Liver (tissue), 9 donors: ENCODE data around the gene CDH23. TPM values are rescaled to one million over a fixed set of nuclear protein-coding genes. Genes with fewer than 3 reads are reported as not detected.

Experiments used
- DNase-seq: peaks from one replicate; pipeline ENCODE4 v3.0.0-alpha.2; 2017; ENCODE audit warnings: low spot score
- H3K27ac ChIP-seq, 2 donors: one replicate each; pipeline ENCODE4 v1.7.0; 2013; ENCODE audit warnings: inconsistent platforms in 2 of 2, low read length in 2 of 2, control low read depth in 1 of 2, low read depth in 1 of 2, mild to moderate bottlenecking in 1 of 2
- H3K27me3 ChIP-seq, 4 donors: one replicate each; pipeline versions ENCODE4 v1.6.1 to v1.7.0; 2013; ENCODE audit warnings: low read length in 3 of 4, inconsistent platforms in 1 of 4, mild to moderate bottlenecking in 1 of 4, moderate library complexity in 1 of 4; ENCODE audit not compliant: control insufficient read depth in 4 of 4, insufficient read depth in 4 of 4
- H3K36me3 ChIP-seq, 4 donors: one replicate each; pipeline versions ENCODE4 v1.6.1 to v1.7.0; 2013; ENCODE audit warnings: low read length in 3 of 4, mild to moderate bottlenecking in 3 of 4, low read depth in 1 of 4, moderate library complexity in 1 of 4; ENCODE audit not compliant: control insufficient read depth in 4 of 4, insufficient read depth in 3 of 4
- H3K4me1 ChIP-seq, 4 donors: one replicate each; pipeline versions ENCODE4 v1.6.1 to v1.7.0; 2013; ENCODE audit warnings: low read length in 3 of 4, mild to moderate bottlenecking in 3 of 4, moderate library complexity in 1 of 4; ENCODE audit not compliant: control insufficient read depth in 4 of 4, insufficient read depth in 4 of 4
- H3K4me3 ChIP-seq, 3 donors: one replicate each; pipeline versions ENCODE4 v1.6.1 to v1.7.0; 2013; ENCODE audit warnings: low read length in 3 of 3, control low read depth in 1 of 3, low read depth in 1 of 3, mild to moderate bottlenecking in 1 of 3
- H3K9ac ChIP-seq, 2 donors: one replicate each; pipeline ENCODE4 v1.7.0; 2013; ENCODE audit warnings: low read length in 2 of 2, mild to moderate bottlenecking in 2 of 2, moderate library complexity in 2 of 2, control low read depth in 1 of 2, low read depth in 1 of 2
- H3K9me3 ChIP-seq, 4 donors: one replicate each; pipeline versions ENCODE4 v1.6.1 to v1.7.0; 2013; ENCODE audit warnings: low read length in 3 of 4; ENCODE audit not compliant: control insufficient read depth in 4 of 4
- FOXA2 ChIP-seq: IDR thresholded peaks from 2 replicates; pipeline ENCODE4 v1.6.1; 2016; ENCODE audit warnings: antibody characterized with exemption
- GABPA ChIP-seq, 2 donors: IDR thresholded peaks in 1 of 2; conservative IDR thresholded peaks in 1 of 2; 2 replicates each; pipeline ENCODE4 v1.6.1; 2016; ENCODE audit warnings: antibody characterized with exemption in 2 of 2, mild to moderate bottlenecking in 1 of 2, moderate library complexity in 1 of 2
- HNF4A ChIP-seq, 2 donors: conservative IDR thresholded peaks; 2 replicates each; pipeline ENCODE4 v1.6.1; 2016; ENCODE audit warnings: antibody characterized with exemption in 2 of 2, mild to moderate bottlenecking in 2 of 2
- HNF4G ChIP-seq: IDR thresholded peaks from 2 replicates; pipeline ENCODE4 v1.6.1; 2016; ENCODE audit warnings: antibody characterized with exemption
- JUND ChIP-seq, 2 donors: IDR thresholded peaks; 2 replicates each; pipeline ENCODE4 v1.6.1; 2016; ENCODE audit warnings: antibody characterized with exemption in 2 of 2
- MAX ChIP-seq: IDR thresholded peaks from 2 replicates; pipeline ENCODE4 v1.6.1; 2016; ENCODE audit warnings: antibody characterized with exemption
- NR2F2 ChIP-seq: IDR thresholded peaks from 2 replicates; pipeline ENCODE4 v1.6.1; 2016; ENCODE audit warnings: antibody characterized with exemption
- REST ChIP-seq: IDR thresholded peaks from 2 replicates; pipeline ENCODE4 v1.6.1; 2016; ENCODE audit warnings: antibody characterized with exemption, mild to moderate bottlenecking
- TAF1 ChIP-seq: conservative IDR thresholded peaks from 2 replicates; pipeline ENCODE4 v1.6.1; 2016; ENCODE audit warnings: antibody characterized with exemption, mild to moderate bottlenecking
- ZBTB33 ChIP-seq: IDR thresholded peaks from 2 replicates; pipeline ENCODE4 v1.6.1; 2016; ENCODE audit warnings: antibody characterized with exemption
- WGBS: extraction: QIAGEN DNeasy Blood & Tissue Kit; methylation state at CpG from one replicate; pipeline ENCODE4 v1.1.7; 2013; 5-methylcytosine and 5-hydroxymethylcytosine counted together
- polyA plus RNA-seq, 2 donors: library from polyadenylated mRNA; stranded (reverse) in 1 of 2; unstranded in 1 of 2; fragments of 200-250 nt in 1 of 2; fragments of >200 nt in 1 of 2; fragmentation: Nextera tagmentation in 1 of 2; extraction: Ambion mirVana in 1 of 2; gene quantifications; one replicate each; pipeline versions ENCODE4 v1.2.1 to v1.2.3, GENCODE V29; 2013 to 2015
- total RNA-seq, 2 donors: library from RNA; depleted of rRNA; stranded (reverse); fragments of >200 nt; gene quantifications; one replicate each; pipeline ENCODE4 v1.2.3, GENCODE V29; 2014
- TF ChIP-seq, protein P1 (sequence below): fragments of 150-350 bp; IDR thresholded peaks from 2 replicates; pipeline ENCODE4 v1.5.1; 2017; ENCODE audit warnings: improper control_type of control experiment, low read depth, low read length; ENCODE audit not compliant: missing input control
- TF ChIP-seq, protein P2 (sequence below): IDR thresholded peaks from 2 replicates; pipeline ENCODE4 v1.6.1; 2016; ENCODE audit warnings: antibody characterized with exemption
- donor health status: healthy.
- donor health status: healthy.
- donor health status: healthy.
- donor health status: healthy.
- donor health status: healthy.

CDH23 gene
- total and polyA plus RNA-seq, 4 donors, result 1.5 to 4.7 (median 3.4) TPM

GRCh38 chr10:71848325-71849275 is 451.9 kb downstream of the CDH23 start:
- H3K9me3 ChIP-seq, result no peaks in the 10 kb centered on the region
- no peaks in the 10 kb centered on the region for H3K36me3 ChIP-seq
- WGBS, result 77% methylated on average over 11 of the region's 11 CpGs
- TF ChIP-seq REST, result no peak
- no peak for TF ChIP-seq GABPA (IDR thresholded peaks at IDR 0.05 in 1 of 2, conservative IDR thresholded peaks at IDR 0.05 in 1 of 2)
- peak in 1 of 2 donors; percentile 13 for TF ChIP-seq HNF4A (conservative IDR thresholded peaks at IDR 0.05)
- peak overlapping the region; percentile 4 to 18 for H3K27ac ChIP-seq
- no peaks in the 10 kb centered on the region for H3K27me3 ChIP-seq
- H3K4me1 ChIP-seq, result peaks cover 20 to 39% (median 25%) of the 10 kb centered on the region in 4 donors
- DNase-seq, result no peak
- H3K9ac ChIP-seq, result no peak overlapping the region
- H3K4me3 ChIP-seq, result no peak overlapping the region

- 78% methylated on average over 17 of the region's 17 CpGs for WGBS
- Histone ChIP-seq H3K9ac (peak overlapping the region; percentile 60 to 75), H3K36me3 (no peaks in the 10 kb centered on the region), H3K4me1 (peaks cover 18 to 39% (median 25%) of the 10 kb centered on the region in 4 donors), H3K9me3 (no peaks in the 10 kb centered on the region), H3K4me3 (peak overlapping the region; percentile 5 to 41 (median 7)), H3K27ac (peak overlapping the region in 1 of 2 donors; percentile 99), H3K27me3 (no peaks in the 10 kb centered on the region)
- TF ChIP-seq, protein P1, sequence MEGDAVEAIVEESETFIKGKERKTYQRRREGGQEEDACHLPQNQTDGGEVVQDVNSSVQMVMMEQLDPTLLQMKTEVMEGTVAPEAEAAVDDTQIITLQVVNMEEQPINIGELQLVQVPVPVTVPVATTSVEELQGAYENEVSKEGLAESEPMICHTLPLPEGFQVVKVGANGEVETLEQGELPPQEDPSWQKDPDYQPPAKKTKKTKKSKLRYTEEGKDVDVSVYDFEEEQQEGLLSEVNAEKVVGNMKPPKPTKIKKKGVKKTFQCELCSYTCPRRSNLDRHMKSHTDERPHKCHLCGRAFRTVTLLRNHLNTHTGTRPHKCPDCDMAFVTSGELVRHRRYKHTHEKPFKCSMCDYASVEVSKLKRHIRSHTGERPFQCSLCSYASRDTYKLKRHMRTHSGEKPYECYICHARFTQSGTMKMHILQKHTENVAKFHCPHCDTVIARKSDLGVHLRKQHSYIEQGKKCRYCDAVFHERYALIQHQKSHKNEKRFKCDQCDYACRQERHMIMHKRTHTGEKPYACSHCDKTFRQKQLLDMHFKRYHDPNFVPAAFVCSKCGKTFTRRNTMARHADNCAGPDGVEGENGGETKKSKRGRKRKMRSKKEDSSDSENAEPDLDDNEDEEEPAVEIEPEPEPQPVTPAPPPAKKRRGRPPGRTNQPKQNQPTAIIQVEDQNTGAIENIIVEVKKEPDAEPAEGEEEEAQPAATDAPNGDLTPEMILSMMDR, result no peak
- no peak for TF ChIP-seq FOXA2
- TF ChIP-seq ZBTB33, result no peak
- no peak for TF ChIP-seq JUND (IDR thresholded peaks at IDR 0.05)
- TF ChIP-seq HNF4G, result no peak
- no peak for TF ChIP-seq HNF4A (conservative IDR thresholded peaks at IDR 0.05)
- TF ChIP-seq TAF1, result no peak
- TF ChIP-seq, protein P2, sequence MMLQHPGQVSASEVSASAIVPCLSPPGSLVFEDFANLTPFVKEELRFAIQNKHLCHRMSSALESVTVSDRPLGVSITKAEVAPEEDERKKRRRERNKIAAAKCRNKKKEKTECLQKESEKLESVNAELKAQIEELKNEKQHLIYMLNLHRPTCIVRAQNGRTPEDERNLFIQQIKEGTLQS, result no peak
- no peak for TF ChIP-seq MAX
- no peak for TF ChIP-seq NR2F2
- TF ChIP-seq GABPA (IDR thresholded peaks at IDR 0.05 in 1 of 2, conservative IDR thresholded peaks at IDR 0.05 in 1 of 2), result no peak
- DNase-seq, result no peak
Observed at GRCh38 chr10:71849461-71849908, 452.8 kb downstream of the CDH23 start.
